ENCODE data around the gene COL18A1. TPM values are rescaled to one million over a fixed set of nuclear protein-coding genes. Genes with fewer than 3 reads are reported as not detected.

COL18A1 gene
- polyA plus RNA-seq, 3 donors = 0.80 to 4.1 (median 1.1) TPM

GRCh38 chr21:45449658-45450422 lies 44.9 kb downstream of the COL18A1 start:
- Histone ChIP-seq H3K9me3 (replicated peaks in 1 of 2; ENCODE audit: control insufficient read depth in 1 of 2, insufficient read depth in 1 of 2, low read length in 2 of 2) (peaks cover 9 to 11% of the 10 kb centered on the region in 2 donors), H3K27ac (ENCODE audit: low read depth in 1 of 2, low read length in 2 of 2) (no peak overlapping the region), H3K4me2 (replicated peaks; ENCODE audit: extremely low read depth, low read length, poor library complexity, severe bottlenecking) (no peak overlapping the region), H3K36me3 (replicated peaks in 1 of 2; ENCODE audit: control insufficient read depth in 1 of 2, insufficient read depth in 2 of 2, low read length in 2 of 2) (no peaks in the 10 kb centered on the region), H3K79me2 (ENCODE audit: insufficient read depth, low read length) (no peaks in the 10 kb centered on the region), H3K9ac (ENCODE audit: insufficient read depth, low read length, poor library complexity, severe bottlenecking) (no peak overlapping the region), H2AFZ (ENCODE audit: insufficient read depth, low read depth, low read length, poor library complexity, severe bottlenecking) (no peak overlapping the region), H3K4me1 (ENCODE audit: control insufficient read depth in 1 of 2, insufficient read depth in 2 of 2, low read length in 2 of 2) (no peaks in the 10 kb centered on the region), H3K27me3 (ENCODE audit: control insufficient read depth in 2 of 2, insufficient read depth in 2 of 2, low read length in 2 of 2) (no peaks in the 10 kb centered on the region), H3K4me3 (replicated peaks in 1 of 3; ENCODE audit: low read depth in 2 of 3, low read length in 3 of 3) (no peak overlapping the region), H4K20me1 (ENCODE audit: insufficient read depth, low read length) (no peaks in the 10 kb centered on the region)
- 76% methylated on average over 14 of the region's 22 CpGs for WGBS (ENCODE audit: insufficient coverage)
- no peaks in the 10 kb centered on the region for H3K4me1 Mint-ChIP-seq
- H3K4me3 Mint-ChIP-seq = peak overlapping the region in 1 of 2 donors; percentile 4
- no peaks in the 10 kb centered on the region for H3K36me3 Mint-ChIP-seq
- DNase-seq = no peak
- intact Hi-C loops (cut with micrococcal nuclease) = no loop called here
- peaks cover 2 to 8% (median 7%) of the 10 kb centered on the region in 3 donors for H3K27me3 Mint-ChIP-seq (ENCODE audit: low read depth in 3 of 3)
- H3K9me3 Mint-ChIP-seq = peaks cover 1 to 25% (median 9%) of the 10 kb centered on the region in 7 donors
- H3K27ac Mint-ChIP-seq = no peak overlapping the region
- TF ChIP-seq CTCF (IDR thresholded peaks at IDR 0.05) = no peak

- no peak for TF ChIP-seq CTCF (IDR thresholded peaks at IDR 0.05)
- no peak for DNase-seq
These were observed 45.6 kb downstream of the COL18A1 start for GRCh38 chr21:45450423-45451090.

More at GRCh38 chr21:45450423-45451090, 45.6 kb downstream of the COL18A1 start:
- H4K20me1 ChIP-seq (ENCODE audit: insufficient read depth, low read length) = no peaks in the 10 kb centered on the region
- no peaks in the 10 kb centered on the region for H3K79me2 ChIP-seq (ENCODE audit: insufficient read depth, low read length)
- no peak overlapping the region for H3K4me3 ChIP-seq (replicated peaks in 1 of 3; ENCODE audit: low read depth in 2 of 3, low read length in 3 of 3)
- peaks cover 0 to 22% (median 9%) of the 10 kb centered on the region in 7 donors for H3K9me3 Mint-ChIP-seq
- no peak overlapping the region for H3K27ac ChIP-seq (ENCODE audit: low read depth in 1 of 2, low read length in 2 of 2)
- H3K27me3 Mint-ChIP-seq (ENCODE audit: low read depth in 3 of 3) = peaks cover 0 to 13% (median 7%) of the 10 kb centered on the region in 3 donors
- H3K9me3 ChIP-seq (replicated peaks in 1 of 2; ENCODE audit: control insufficient read depth in 1 of 2, insufficient read depth in 1 of 2, low read length in 2 of 2) = peaks cover 9 to 11% of the 10 kb centered on the region in 2 donors
- WGBS (ENCODE audit: insufficient coverage) = 98% methylated on average over 9 of the region's 24 CpGs
- no peaks in the 10 kb centered on the region for H3K36me3 ChIP-seq (replicated peaks in 1 of 2; ENCODE audit: control insufficient read depth in 1 of 2, insufficient read depth in 2 of 2, low read length in 2 of 2)
- no peak overlapping the region for H3K4me3 Mint-ChIP-seq
- no peaks in the 10 kb centered on the region for H3K36me3 Mint-ChIP-seq
- H3K27me3 ChIP-seq (ENCODE audit: control insufficient read depth in 2 of 2, insufficient read depth in 2 of 2, low read length in 2 of 2) = no peaks in the 10 kb centered on the region
- H3K4me1 Mint-ChIP-seq = no peaks in the 10 kb centered on the region
- peak overlapping the region in 1 of 7 donors; percentile 66 for H3K27ac Mint-ChIP-seq
- intact Hi-C loops (cut with micrococcal nuclease) = no loop called here
- H3K4me2 ChIP-seq (replicated peaks; ENCODE audit: extremely low read depth, low read length, poor library complexity, severe bottlenecking) = no peak overlapping the region
- H3K4me1 ChIP-seq (ENCODE audit: control insufficient read depth in 1 of 2, insufficient read depth in 2 of 2, low read length in 2 of 2) = no peaks in the 10 kb centered on the region
- H3K9ac ChIP-seq (ENCODE audit: insufficient read depth, low read length, poor library complexity, severe bottlenecking) = no peak overlapping the region
- no peak overlapping the region for H2AFZ ChIP-seq (ENCODE audit: insufficient read depth, low read depth, low read length, poor library complexity, severe bottlenecking)

Measured in CD14-positive monocyte (primary cell).